Glomerular visceral epithelial cell (primary cell): ENCODE measurements around the gene PTPMT1.
"Not testable (repeated sequence)": the region's sequence is repeated elsewhere in the genome, so short reads cannot be mapped to it uniquely, and the experiment has no call there.

Experiments used
- DNase-seq: peaks from one replicate; pipeline ENCODE4 v3.0.0-alpha.2; 2016; ENCODE audit errors: extremely low spot score

The PTPMT1 gene

DNA sequence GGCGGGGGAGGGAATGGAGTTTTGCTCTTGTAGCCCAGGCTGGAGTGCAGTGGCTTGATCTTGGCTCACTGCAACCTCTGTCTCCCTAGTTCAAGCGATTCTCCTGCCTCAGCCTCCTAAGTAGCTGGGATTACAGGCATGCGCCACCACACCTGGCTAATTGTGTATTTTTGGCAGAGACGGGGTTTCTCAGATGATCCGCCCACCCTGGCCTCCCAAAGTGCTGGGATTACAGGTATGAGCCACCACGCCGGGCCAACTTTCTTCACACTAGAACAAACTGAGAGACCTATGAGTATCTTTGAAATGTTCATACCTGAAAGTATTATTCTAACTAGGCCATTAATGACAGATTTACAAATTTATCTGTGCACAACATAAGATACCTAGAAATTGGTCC is 19.1 kb upstream of the PTPMT1 start:
- DNase-seq = not testable (repeated sequence)

DNA sequence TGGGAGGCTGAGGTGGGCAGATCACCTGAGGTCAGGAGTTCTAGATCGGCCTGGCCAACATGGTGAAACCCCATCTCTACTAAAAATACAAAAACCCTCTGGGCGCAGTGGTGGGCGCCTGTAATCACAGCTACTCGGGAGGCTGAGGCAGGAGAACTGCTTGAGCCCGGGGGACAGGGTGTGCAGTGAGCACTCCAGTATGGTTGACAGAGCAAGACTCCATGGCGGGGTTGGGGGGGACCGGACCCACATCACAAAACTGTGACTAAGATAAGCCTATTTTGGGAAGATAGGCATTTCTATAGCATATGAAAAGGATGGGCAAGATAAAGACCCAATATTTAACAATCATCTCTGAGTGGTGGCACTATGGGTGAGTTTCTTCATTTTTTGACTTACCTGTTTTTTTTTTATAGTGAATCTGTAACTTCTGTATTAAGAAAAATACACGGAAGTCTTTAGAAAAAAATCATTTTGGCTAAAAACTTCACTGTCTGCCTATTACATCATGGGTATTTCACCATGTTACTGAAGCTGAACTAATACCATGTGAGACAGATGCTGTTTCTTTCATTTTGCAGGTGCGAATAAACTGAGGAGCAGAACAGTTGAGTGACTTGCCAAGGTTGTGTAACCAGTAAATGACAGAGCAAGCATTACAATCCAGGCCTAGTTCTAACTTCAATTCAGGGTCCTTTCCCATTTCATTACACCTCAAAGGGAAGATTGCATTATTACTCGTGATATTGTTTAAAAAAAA is 14.9 kb upstream of the PTPMT1 start:
- DNase-seq = peak; percentile 17

DNA sequence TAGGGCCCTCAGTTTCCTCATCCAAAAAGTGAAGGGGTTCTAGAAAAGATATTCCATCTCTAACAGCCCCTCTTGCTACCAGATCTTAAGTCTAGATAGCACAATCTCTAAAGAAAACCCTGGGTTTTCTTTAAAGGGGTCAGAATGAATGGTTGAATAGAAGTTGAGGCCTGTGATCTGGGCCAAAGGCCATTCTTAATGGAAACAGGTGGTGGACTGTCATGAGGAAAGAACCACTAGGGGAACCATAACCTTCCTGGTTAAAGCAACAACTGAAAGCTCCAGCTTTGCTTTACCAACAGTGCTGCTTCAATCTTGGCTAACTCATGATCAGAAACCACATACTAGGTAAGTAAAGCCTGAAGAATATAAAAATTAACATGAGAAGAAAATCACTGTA is 14.3 kb upstream of the PTPMT1 start:
- peak; percentile 12 for DNase-seq

DNA sequence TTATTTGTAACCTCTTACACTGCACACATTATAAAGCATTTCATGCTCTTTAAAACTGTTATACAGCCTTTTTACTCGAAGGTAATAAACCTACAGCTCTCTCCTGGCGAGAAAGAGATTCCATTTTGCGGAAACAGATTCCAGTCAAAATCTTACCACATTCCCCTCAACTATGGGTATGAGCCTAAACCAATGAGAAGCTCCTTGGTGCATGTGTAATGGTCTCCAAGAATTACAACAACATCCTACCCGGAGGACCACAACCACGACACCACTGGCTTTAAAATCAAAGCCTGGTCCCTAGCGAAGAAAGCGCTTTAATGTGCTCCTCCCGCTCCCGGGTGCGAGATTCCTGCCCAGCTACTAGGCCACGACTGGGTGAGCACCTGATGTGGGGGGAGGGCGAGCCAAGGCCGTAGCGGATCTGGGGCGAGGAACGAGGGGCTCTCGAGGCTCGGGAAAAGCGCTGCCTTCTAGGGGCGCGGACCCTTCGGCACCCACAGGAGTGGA is 13.3 kb upstream of the PTPMT1 start:
- peak; percentile 38 for DNase-seq

DNA sequence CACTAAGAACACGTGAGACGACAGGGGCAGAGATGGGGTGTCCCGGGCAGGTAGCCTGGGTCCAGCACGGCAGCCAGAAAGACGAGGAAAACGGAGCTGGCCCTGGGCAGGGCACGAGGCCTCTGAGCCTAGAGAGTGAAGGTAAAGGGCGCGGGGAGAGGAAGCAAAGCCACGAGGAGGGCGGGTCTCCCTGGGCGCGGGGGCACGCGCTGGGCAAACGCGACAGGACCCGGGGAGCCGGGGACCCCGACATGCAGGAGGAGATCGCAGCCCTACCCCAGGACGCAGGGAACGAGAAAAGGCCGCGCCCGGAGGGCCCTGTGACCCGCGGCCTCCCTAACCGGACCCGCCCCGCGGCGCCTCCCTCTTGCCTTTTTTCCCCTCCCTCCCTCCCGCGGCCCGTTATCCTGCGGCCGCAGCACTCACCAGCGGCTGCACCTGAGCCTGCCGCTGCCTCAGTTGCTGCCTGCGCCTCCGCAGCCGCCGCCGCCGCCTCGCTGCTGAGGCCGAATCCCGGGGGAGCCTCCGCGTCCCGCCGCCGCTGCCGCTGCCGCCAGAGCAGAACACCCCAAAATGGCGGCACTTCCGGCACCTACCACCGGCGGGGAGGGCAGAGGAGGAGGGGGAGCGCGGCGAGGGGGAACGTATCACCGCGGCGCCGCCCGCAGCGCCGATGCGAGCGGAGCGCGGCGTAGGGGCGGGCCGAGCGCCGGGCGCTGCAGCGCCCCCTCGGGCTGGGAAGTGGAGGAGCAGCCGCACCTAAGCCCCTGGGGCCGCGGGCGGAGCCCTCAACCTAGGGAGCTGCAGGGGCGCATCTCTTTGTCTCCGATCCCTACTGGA is 12.6 kb upstream of the PTPMT1 start, which contains the start of gene CELF1:
CELF1 (minus strand) TSS at position 567 of the 840 bp plus-strand sequence. CDS start 53,609 bp downstream, outside the sequence.
- peak; percentile 92 for DNase-seq

DNA sequence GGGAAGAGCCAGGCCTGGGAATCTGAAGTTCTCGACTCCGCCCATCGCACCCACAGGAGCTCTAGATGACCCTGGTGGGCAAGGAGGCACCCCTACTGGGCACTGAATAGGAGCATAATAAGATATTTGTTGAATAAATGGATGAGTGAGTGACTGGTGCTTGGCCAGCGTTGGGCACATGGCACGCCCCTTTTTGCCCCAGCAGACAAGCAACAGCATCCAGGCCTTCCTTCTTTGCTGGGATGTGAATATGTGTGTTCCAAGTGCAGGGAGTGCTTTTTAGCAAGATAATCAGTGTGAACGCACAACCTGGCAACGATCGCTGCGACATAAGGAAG is 12.0 kb upstream of the PTPMT1 start:
- no peak for DNase-seq

DNA sequence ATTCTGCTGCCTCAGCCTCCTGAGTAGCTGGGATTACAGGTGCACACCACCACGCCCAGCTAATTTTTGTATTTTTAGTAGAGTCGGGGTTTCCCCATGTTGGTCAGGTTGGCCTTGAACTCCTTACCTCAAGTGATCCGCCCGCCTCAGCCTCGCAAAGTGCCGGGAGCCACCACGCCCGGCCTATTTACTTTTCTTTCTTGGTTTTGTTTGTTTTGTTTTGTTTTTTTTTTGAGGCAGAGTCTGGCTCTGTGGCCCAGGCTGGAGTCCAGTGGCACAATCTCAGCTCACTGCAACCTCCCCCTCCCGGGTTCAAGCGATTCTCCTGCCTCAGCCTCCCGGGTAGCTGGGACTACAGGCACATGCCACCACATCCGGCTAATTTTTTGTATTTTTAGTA is 8.4 kb upstream of the PTPMT1 start:
- DNase-seq = not testable (repeated sequence)

DNA sequence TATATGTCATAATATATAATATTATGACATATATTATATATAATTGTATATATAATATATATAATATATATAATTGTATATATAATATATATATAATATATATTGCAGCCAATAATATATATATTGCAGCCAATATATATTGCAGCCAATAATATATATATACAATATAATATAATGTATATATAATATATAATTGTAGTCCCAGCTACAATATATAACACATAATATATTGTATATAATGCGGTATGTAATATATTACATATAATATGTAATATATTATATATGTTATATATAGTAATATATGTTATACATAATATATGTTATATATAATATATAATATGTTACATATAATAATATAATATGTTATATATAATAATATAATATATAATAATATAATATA is 6.7 kb upstream of the PTPMT1 start:
- DNase-seq = no peak

DNA sequence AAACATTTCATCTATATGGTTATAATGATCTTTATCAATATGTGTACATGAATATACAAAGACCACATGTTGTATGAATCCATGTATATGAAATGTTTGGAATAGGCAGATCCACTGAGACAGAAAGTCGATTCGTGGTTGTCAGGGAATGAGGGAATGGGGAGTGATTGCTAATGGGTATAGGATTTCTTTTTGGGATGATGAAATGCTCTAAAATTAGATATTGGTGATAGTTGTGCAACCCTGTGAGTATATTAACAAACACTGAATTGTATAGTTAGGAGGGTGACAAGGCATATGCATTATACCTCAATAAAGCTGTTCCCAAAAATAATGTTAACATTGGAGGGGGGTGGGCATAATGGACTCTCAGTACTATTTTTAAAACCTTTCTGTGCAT is 5.0 kb upstream of the PTPMT1 start:
- DNase-seq = no peak

DNA sequence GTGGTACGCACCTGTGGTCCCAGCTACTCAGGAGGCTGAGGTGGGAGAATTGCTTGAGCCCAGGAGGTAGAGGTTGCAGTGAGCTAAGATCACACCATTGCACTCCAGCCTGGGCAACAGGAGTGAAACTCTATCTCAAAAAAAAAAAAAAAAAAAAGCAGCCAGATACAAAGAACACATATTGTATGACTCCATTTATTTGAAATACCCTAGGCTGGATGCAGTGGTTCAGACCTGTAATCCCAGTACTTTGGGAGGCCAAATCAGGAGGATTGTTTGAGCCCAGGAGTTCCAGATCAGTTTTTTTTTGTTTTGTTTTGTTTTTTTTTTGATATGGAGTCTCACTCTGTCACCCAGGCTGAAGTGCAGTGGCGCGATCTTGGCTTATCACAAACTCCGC is 3.0 kb upstream of the PTPMT1 start:
- DNase-seq = not testable (repeated sequence)

DNA sequence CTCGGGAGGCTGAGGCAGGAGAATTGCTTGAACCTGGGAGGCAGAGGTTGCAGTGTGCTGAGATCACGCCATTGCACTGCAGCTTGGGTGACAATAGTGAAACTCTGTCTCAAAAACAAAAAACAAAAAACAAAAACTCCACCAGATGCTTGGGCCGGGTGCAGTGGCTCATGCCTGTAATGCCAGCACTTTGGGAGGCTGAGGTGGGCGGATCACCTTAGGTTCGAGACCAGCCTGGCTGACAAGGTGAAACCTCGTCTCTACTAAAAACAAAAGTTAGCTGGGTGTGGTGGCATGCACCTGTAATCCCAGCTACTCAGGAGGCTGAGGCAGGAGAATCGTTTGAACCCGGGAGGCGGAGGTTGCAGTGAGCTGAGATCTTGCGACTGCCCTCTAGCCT is 1.0 kb upstream of the PTPMT1 start:
- not testable (repeated sequence) for DNase-seq

DNA sequence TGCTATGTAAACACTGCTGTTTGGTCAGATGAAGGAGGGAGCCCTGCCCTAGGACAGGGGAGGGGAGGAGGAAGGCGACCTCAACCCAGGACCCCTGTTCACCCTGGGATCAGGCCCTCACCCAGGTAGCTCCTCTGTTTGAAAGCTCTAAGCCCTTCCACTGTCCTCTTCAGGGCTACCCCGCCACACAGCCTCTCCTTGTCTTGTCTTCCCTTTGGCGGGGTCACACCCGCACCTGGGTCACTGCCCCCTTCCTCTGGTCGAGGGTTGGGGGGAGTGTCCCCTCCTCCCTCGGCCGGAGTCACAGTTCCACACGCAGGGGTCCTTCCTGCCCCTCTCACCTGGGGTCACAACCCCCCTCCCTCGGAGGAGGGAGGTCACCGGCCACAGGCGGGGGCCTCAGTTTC is 463 bp upstream of the PTPMT1 start:
- no peak for DNase-seq

DNA sequence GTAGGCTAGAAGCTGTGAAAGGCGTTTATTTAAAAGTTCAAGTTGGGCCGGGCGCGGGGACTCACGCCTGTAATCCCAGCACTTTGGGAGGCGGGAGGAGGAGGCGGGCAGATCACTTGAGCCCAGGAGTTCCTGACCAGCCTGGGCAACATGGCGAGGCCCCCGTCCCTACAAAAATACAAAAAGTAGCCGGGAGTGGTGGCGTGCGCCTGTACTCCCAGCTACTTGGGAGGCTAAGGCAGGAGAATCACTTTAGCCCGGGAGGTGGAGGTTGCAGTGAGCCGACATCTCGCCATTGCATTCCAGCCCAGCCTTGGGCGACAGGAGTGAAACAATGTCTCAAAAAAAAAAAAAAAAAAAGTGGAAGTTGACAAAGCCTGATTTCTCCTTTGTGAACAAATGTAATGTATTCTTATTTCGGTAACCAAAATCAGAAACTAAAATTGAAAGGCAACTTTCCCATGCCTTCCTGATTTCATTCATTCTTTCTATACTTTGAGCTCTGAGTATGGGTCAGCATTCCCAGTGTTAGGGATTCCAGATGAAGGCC is 825 bp downstream of the PTPMT1 start:
- DNase-seq = no peak

DNA sequence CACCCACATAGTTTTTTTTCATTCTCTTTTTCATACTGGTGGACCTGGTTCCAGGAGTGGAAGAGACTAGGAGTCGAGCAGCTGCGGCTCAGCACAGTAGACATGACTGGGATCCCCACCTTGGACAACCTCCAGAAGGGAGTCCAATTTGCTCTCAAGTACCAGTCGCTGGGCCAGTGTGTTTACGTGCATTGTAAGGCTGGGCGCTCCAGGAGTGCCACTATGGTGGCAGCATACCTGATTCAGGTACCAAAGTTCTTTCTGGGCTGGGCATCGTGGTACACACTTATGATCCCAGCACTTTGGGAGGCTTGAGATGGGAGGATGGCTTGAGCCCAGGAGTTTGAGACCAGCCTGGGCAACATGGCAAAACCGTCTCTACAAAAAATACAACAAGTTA is 4.2 kb downstream of the PTPMT1 start:
- DNase-seq = no peak

DNA sequence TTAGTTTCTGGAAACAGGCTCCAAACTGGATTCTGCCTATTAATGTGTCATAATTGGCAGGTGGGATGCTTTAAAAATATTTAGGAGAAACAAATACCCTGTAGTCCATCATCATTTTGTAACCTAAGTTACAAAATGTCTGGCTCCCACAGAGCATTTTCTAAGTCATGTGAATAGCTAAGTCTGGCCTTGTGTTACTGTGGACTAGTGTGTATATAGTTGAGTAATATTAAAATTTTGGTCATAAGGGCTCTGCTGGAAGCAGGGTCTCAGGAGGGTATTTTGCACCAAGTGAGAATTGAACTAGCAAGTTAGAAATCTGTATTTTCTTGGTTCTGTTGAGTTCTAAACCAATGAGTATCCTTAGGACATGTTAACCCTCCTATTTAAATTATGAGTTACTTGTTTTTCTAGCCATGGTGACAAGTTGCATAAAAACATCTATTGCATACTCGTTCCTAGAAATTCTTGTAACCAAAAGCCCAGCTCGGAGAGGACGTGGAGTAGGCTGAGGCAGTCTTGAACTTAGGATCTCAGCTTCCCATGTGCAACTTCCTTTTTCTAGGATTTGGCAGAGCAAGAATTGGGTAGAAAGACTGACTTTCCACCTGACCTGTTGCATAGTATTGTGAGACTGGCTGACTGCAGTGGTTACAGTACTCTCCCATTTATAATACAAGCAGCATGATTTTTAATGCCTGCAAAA is 5.4 kb downstream of the PTPMT1 start:
- no peak for DNase-seq

DNA sequence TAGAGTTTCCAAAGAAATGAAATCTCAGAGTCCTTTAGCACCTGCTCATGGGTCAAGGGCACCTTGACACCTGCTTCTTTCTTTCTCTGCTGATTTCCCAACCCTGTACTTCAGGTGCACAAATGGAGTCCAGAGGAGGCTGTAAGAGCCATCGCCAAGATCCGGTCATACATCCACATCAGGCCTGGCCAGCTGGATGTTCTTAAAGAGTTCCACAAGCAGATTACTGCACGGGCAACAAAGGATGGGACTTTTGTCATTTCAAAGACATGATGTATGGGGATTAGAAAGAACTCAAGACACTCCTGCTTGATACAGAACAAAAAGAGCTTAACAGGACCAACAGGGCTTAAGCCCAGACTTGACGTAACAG is 5.9 kb downstream of the PTPMT1 start:
- DNase-seq = no peak

DNA sequence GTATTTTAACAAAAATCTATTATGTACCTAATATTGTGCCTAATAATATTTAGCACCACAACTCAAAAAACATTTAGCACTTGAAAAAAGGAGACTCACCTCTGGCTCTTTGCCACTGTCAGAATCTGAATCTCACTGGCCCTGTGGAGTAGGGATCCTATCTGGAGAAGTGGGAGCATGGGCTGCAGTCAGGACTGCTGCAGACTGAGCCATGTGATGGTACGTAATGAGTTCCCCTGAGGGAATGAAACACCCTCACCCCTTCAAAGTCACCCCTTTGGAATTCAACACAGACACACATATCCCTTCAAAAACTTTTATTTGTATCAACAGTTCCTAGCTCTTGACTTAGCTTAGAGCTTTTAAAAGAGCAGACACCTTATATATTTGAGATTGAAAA is 6.5 kb downstream of the PTPMT1 start:
- no peak for DNase-seq

DNA sequence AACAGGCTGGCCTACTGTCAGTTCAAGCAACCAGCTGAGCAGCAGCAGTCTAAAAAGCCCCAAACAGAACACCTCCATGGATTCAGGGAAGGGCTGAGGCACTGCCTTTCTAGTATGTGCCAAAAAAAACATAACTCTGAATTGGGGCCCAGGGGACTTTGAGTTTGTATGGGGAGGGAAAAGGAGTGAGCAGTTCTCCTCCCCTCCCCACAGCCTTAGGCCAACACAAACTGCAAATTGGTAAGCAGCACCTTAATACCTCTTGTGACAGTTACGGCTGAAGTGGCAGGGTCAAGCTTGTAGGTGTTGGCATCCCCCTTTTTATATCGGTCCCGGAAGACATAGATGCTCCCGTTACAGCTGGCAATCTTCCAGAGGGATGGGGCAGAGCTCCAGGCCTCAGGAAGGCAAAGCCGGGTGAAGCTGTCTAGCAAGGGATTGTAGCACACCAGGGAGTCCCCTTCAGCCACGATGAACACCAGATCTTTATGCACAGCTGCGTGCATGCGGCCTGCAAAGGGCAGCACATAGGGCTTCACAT is 7.4 kb downstream of the PTPMT1 start:
- no peak for DNase-seq

DNA sequence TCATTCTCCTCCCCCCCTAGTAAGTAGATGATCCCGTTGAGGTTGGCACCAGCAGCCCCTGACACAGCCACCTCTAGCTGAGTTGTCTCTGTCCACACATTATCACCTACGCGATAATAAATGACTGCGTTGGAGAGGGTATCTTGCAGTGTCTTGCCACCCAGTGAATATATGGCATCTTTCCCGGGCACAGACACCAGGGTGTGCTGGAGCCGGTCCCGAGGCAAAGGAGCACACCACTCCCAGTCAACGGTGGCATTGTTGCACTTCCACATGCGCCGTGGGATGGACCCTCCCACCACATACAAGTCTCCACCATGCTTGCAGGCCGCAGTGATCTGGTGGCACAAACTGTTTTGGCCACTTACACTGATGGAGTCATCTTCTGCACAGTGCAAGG is 7.9 kb downstream of the PTPMT1 start:
- DNase-seq = no peak

DNA sequence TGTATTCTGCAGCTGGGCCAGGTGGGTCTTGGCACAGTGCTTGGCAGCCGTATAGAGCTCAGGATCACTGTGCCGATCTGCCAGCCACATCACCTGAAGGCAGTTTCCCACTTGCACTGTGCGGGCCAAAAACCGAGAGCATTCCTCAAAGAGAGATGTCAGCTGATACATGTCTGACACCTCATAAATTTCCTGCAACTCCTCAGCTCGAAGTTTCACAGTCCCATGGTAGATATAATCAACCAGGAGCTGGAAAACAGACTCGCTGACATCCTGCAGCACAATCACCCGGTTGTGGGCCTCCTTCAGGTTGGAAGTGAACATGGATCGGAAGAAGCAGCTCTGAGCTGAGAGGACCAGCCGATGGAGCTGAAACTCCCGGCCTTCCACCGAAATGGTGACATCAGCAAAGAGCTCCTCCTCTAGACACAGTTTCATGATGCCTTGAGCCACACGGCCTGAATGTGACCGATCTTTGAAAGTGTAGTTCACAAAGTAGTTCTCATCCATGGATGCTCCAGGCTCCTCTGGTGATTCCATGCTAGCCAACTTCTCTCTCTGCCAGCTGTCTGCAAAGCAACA is 12.2 kb downstream of the PTPMT1 start:
- no peak for DNase-seq
